Stimulated activated CD4-positive, alpha-beta T cell treated with anti-CD3 and anti-CD28 coated beads, Interleukin-4, amount 100 ng/mL, for 1 hour (primary cell): ENCODE results near the gene EIF4G3.
A peak's percentile ranks its signal among the peaks of the same experiment; 100 is the strongest.

ENCODE experiments used
- DNase-seq: peaks from one replicate; pipeline ENCODE4 v3.0.0-alpha.2; 2020

EIF4G3 gene

GRCh38 chr1:20787840-20788795 is 388.6 kb downstream of the EIF4G3 start:
- DNase-seq: no peak

GRCh38 chr1:20787029-20787839 is 389.5 kb downstream of the EIF4G3 start, which contains the start of gene HP1BP3:
TSS of gene HP1BP3 (minus strand) at chr1:20787307. CDS start at chr1:20780440, 6,867 bp downstream.
- DNase-seq: peak; percentile 82

- peak; percentile 97 for DNase-seq
Measured at GRCh38 chr1:20786253-20787028, 390.3 kb downstream of the EIF4G3 start.

- DNase-seq: no peak
Measured at GRCh38 chr1:20785907-20786252, 390.8 kb downstream of the EIF4G3 start.

GRCh38 chr1:20775700-20776099 is 401.0 kb downstream of the EIF4G3 start:
- no peak for DNase-seq

GRCh38 chr1:20771780-20772179 is 404.9 kb downstream of the EIF4G3 start:
- no peak for DNase-seq

- no peak for DNase-seq
Measured at GRCh38 chr1:20770314-20771087, 406.2 kb downstream of the EIF4G3 start.

GRCh38 chr1:20767271-20767670 is 409.4 kb downstream of the EIF4G3 start:
- DNase-seq: no peak

GRCh38 chr1:20763417-20763816 is 413.3 kb downstream of the EIF4G3 start:
- DNase-seq: no peak

GRCh38 chr1:20760322-20760721 is 416.4 kb downstream of the EIF4G3 start:
- no peak for DNase-seq
